HEK293 (cell line): ENCODE measurements around the gene CA10.

Experiments
- YY1 ChIP-seq: fragments of 450-650 bp; formaldehyde crosslinking; IDR thresholded peaks from 2 replicates; pipeline ENCODE4 v1.5.1; 2018; ENCODE audit warnings: missing biosample characterization, missing genetic modification characterization
- ZNF292 ChIP-seq: fragments of 450-650 bp; formaldehyde crosslinking; IDR thresholded peaks from 2 replicates; pipeline ENCODE4 v1.5.1; 2016; ENCODE audit warnings: low read depth, missing biosample characterization, missing genetic modification characterization, borderline replicate concordance
- TF ChIP-seq, protein P1 (sequence below): sonication (generic); formaldehyde crosslinking; IDR thresholded peaks from 2 replicates; pipeline ENCODE4 v1.8.1; 2022; ENCODE audit warnings: mild to moderate bottlenecking, moderate library complexity, missing genetic modification reagents

DNA sequence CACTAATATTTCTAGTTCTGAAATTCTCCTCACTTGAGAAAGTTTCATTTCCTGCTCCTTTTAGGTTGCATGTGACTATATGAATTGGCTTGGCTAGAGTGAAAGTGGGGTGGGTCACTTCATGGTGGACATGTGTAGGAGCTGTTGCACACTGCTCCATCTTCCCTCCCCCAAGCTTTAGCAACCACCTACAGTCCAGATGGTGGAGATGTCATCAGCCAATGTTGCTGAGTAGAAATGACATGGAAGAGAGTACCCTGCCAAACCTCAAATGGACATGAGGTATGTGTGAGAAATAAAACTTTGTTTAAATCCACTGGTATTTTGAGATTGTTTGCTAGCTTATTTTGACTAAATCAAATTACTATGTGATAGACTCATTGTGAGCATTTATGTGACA, 281.5 kb downstream of the CA10 start:
- TF ChIP-seq YY1 (tag by site-specific recombination) (no peak), ZNF292 (no peak)
- TF ChIP-seq, protein P1, sequence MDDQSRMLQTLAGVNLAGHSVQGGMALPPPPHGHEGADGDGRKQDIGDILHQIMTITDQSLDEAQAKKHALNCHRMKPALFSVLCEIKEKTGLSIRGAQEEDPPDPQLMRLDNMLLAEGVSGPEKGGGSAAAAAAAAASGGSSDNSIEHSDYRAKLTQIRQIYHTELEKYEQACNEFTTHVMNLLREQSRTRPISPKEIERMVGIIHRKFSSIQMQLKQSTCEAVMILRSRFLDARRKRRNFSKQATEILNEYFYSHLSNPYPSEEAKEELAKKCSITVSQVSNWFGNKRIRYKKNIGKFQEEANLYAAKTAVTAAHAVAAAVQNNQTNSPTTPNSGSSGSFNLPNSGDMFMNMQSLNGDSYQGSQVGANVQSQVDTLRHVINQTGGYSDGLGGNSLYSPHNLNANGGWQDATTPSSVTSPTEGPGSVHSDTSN (CRISPR knock-in tag) = no peak
